Measurements from ENCODE around the gene RTL10. TPM values are rescaled to one million over a fixed set of nuclear protein-coding genes. Genes with fewer than 3 reads are reported as not detected.

Gene RTL10
- total and polyA plus RNA-seq, 2 of the 4 experiments (the other 2 are of a cell fraction): 8.6 to 12.1 TPM

GRCh38 chr22:19902245-19902715 is 47.6 kb upstream of the RTL10 start:
- no peak overlapping the region for H2BK120ac ChIP-seq (ENCODE audit: low read depth, low read length)
- H2BK20ac ChIP-seq (ENCODE audit: low read depth, low read length): no peak overlapping the region
- H3K4me3 ChIP-seq (ENCODE audit: insufficient read depth, low read depth, low read length): no peak overlapping the region
- H3K56ac ChIP-seq (ENCODE audit: extremely low read depth, insufficient read depth, low read length): no peak overlapping the region
- H2AFZ ChIP-seq (replicated peaks; ENCODE audit: low read length, poor library complexity): no peak overlapping the region
- in situ Hi-C loops (cut with MboI; ENCODE audit: low sequenced_read_pairs) (no loop called here), dilution Hi-C loops (cut with HindIII; ENCODE audit: low sequenced_read_pairs, unreplicated experiment) (no loop called here), intact Hi-C loops (cut with micrococcal nuclease) (no loop called here)
- H3K4me2 ChIP-seq (ENCODE audit: low read depth, low read length): no peak overlapping the region
- POLR2A ChIA-PET (ENCODE audit: unreplicated experiment): no interaction called here
- no TSS peak for BruUV-seq (replicated peaks)
- 0 out of 4 replicates have a peak, but pooled peaks cover 0 to 4% of the 10 kb centered on the region in 2 experiments for H3K79me1 ChIP-seq (ENCODE audit: low read depth in 1 of 2, low read length in 2 of 2)
- H3K23ac ChIP-seq (ENCODE audit: low read depth, low read length): no peak overlapping the region
- H3K9me1 ChIP-seq (ENCODE audit: insufficient read depth, low read length): 0 out of 2 replicates have a peak, but pooled peaks cover 2% of the 10 kb centered on the region
- H3K4ac ChIP-seq (ENCODE audit: low read depth, low read length): no peak overlapping the region
- peaks cover 7% of the 10 kb centered on the region for H3K4me1 ChIP-seq (ENCODE audit: control insufficient read depth, insufficient read depth, low read length)
- H3K27ac ChIP-seq (ENCODE audit: insufficient read depth, low read length): no peak overlapping the region
- H4K20me1 ChIP-seq (ENCODE audit: insufficient read depth, low read length): no peaks in the 10 kb centered on the region
- no peaks in the 10 kb centered on the region for H3K27me3 ChIP-seq (ENCODE audit: control insufficient read depth, insufficient read depth, low read length)
- no peak for DNase-seq
- H3K36me3 ChIP-seq (ENCODE audit: control insufficient read depth, insufficient read depth, low read length): peaks cover 8% of the 10 kb centered on the region
- H2BK15ac ChIP-seq (ENCODE audit: low read depth, low read length): no peak overlapping the region
- no peak overlapping the region for H3K18ac ChIP-seq (ENCODE audit: low read depth, low read length)
- H3K14ac ChIP-seq (replicated peaks; ENCODE audit: low read depth, low read length): no peak overlapping the region
- ATAC-seq (ENCODE audit: low read depth): no peak
- no peak overlapping the region for H2AK9ac ChIP-seq (replicated peaks; ENCODE audit: low read depth, low read length, poor library complexity)
- H4K5ac ChIP-seq (ENCODE audit: low read depth, low read length): no peak overlapping the region
- no peak overlapping the region for H2BK5ac ChIP-seq (ENCODE audit: low read depth, low read length, poor library complexity, severe bottlenecking)
- WGBS, 2 experiments (ENCODE audit: extremely low coverage in 2 of 2, insufficient read length in 1 of 2): no CpG with 5 or more reads among the region's 7 CpGs
- no peak overlapping the region for H4K8ac ChIP-seq (ENCODE audit: low read depth in 2 of 2, low read length in 2 of 2)
- H4K91ac ChIP-seq (ENCODE audit: insufficient read depth, low read depth, low read length): no peak overlapping the region
- no peak overlapping the region for H3K9ac ChIP-seq (ENCODE audit: low read depth, low read length)
- H2AK5ac ChIP-seq (ENCODE audit: low read depth, low read length): no peak overlapping the region
- CTCF ChIA-PET: interaction anchor here (2.5 kb wide), 1 partner anchor 171 kb away, joined by 10 read pairs; no protein-coding TSS in a partner anchor
- no peak for TF ChIP-seq ELK1 (IDR thresholded peaks at IDR 0.05; ENCODE audit: borderline replicate concordance, low read depth, low read length)
- TF ChIP-seq MXI1 (IDR thresholded peaks at IDR 0.05; ENCODE audit: borderline replicate concordance, low read depth, low read length): no peak
- TF ChIP-seq MAZ (IDR thresholded peaks at IDR 0.05; ENCODE audit: borderline replicate concordance, low read depth, low read length): no peak
- TF ChIP-seq CEBPB (IDR thresholded peaks at IDR 0.05; ENCODE audit: low read depth, low read length): no peak
- TF ChIP-seq MAFK (IDR thresholded peaks at IDR 0.05; ENCODE audit: low read depth, low read length): no peak
- TF ChIP-seq RCOR1 (IDR thresholded peaks at IDR 0.05; ENCODE audit: insufficient replicate concordance, low read length): no peak
- TF ChIP-seq SMC3 (IDR thresholded peaks at IDR 0.05; ENCODE audit: low read depth, low read length): no peak
- no peak for TF ChIP-seq BHLHE40 (IDR thresholded peaks at IDR 0.05; ENCODE audit: low read depth, low read length)
- TF ChIP-seq RAD21 (IDR thresholded peaks at IDR 0.05; ENCODE audit: low read length): no peak
- no peak for TF ChIP-seq NFE2L2 (IDR thresholded peaks at IDR 0.05; ENCODE audit: low read depth, low read length)
- H3K9me3 ChIP-seq (ENCODE audit: control insufficient read depth, insufficient read depth, low read length): no peaks in the 10 kb centered on the region
